ENCODE results near the gene MLLT10. TPM values are rescaled to one million over a fixed set of nuclear protein-coding genes. Genes with fewer than 3 reads are reported as not detected.

MLLT10 gene
- total and polyA plus RNA-seq, 10 of the 15 experiments (the other 5 are each of a cell fraction or from before 2014, with no cell fraction given), result 8.7 to 61.1 (median 28.5) TPM

GRCh38 chr10:21525367-21526187 lies 8.5 kb upstream of the MLLT10 start, which contains the start of gene SKIDA1 (continued):
- TF ChIP-seq MTA2 (IDR thresholded peaks at IDR 0.05; ENCODE audit: low read depth), result peak; percentile 70
- TF ChIP-seq E2F4 (IDR thresholded peaks at IDR 0.05; ENCODE audit: low read depth, low read length), result no peak
- TF ChIP-seq MXI1 (IDR thresholded peaks at IDR 0.05; ENCODE audit: low read depth, low read length), result peak; percentile 52; the same call in 1 of the 2 replicates
- TF ChIP-seq ZSCAN29 (IDR thresholded peaks at IDR 0.05), result no peak
- peak; percentile 94 for TF ChIP-seq NR2C1 (IDR thresholded peaks at IDR 0.05)
- peak; percentile 24; the same call in 1 of the 2 replicates for TF ChIP-seq ZBTB40 (IDR thresholded peaks at IDR 0.05; ENCODE audit: borderline replicate concordance)
- TF ChIP-seq CHD2 (IDR thresholded peaks at IDR 0.05; ENCODE audit: borderline replicate concordance, low read depth, low read length), result peak; percentile 12; the same call in 1 of the 2 replicates
- TF ChIP-seq, protein P1, sequence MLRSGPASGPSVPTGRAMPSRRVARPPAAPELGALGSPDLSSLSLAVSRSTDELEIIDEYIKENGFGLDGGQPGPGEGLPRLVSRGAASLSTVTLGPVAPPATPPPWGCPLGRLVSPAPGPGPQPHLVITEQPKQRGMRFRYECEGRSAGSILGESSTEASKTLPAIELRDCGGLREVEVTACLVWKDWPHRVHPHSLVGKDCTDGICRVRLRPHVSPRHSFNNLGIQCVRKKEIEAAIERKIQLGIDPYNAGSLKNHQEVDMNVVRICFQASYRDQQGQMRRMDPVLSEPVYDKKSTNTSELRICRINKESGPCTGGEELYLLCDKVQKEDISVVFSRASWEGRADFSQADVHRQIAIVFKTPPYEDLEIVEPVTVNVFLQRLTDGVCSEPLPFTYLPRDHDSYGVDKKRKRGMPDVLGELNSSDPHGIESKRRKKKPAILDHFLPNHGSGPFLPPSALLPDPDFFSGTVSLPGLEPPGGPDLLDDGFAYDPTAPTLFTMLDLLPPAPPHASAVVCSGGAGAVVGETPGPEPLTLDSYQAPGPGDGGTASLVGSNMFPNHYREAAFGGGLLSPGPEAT (IDR thresholded peaks at IDR 0.05; ENCODE audit: low read depth), result peak; percentile 19; the same call in 1 of the 2 replicates
- no peak for TF ChIP-seq SMAD5 (IDR thresholded peaks at IDR 0.05; ENCODE audit: low read depth)
- TF ChIP-seq, protein P2, sequence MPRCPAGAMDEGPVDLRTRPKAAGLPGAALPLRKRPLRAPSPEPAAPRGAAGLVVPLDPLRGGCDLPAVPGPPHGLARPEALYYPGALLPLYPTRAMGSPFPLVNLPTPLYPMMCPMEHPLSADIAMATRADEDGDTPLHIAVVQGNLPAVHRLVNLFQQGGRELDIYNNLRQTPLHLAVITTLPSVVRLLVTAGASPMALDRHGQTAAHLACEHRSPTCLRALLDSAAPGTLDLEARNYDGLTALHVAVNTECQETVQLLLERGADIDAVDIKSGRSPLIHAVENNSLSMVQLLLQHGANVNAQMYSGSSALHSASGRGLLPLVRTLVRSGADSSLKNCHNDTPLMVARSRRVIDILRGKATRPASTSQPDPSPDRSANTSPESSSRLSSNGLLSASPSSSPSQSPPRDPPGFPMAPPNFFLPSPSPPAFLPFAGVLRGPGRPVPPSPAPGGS (IDR thresholded peaks at IDR 0.05; ENCODE audit: borderline replicate concordance, insufficient read depth, low read depth, low read length, poor library complexity, severe bottlenecking), result no peak
- TF ChIP-seq RB1 (IDR thresholded peaks at IDR 0.05; ENCODE audit: borderline replicate concordance), result no peak; the same call in 1 of the 2 replicates
- TF ChIP-seq STAT3 (IDR thresholded peaks at IDR 0.05; ENCODE audit: low read depth, low read length), result no peak
- no peak for TF ChIP-seq KDM1A (IDR thresholded peaks at IDR 0.05; ENCODE audit: borderline replicate concordance)
- TF ChIP-seq RFX5 (IDR thresholded peaks at IDR 0.05; ENCODE audit: low read depth, low read length), result no peak
- peak; percentile 78 for TF ChIP-seq IKZF1 (conservative IDR thresholded peaks at IDR 0.05)
- TF ChIP-seq JUND (IDR thresholded peaks at IDR 0.05; ENCODE audit: low read depth, low read length), result no peak
- 0 out of 2 replicates have a peak, but pooled peaks have one; percentile 44 for TF ChIP-seq MLLT1 (IDR thresholded peaks at IDR 0.05)
- peak; percentile 21; the same call in 1 of the 2 replicates for TF ChIP-seq ATF7 (IDR thresholded peaks at IDR 0.05; ENCODE audit: low read depth)
- TF ChIP-seq RUNX3 (IDR thresholded peaks at IDR 0.05; ENCODE audit: low read length), result peak; percentile 52

All from GM12878 (cell line).